Activated naive CD8-positive, alpha-beta T cell treated with anti-CD3 and anti-CD28 coated beads, Interleukin-2, amount 50 U/mL, for 16 hours (primary cell): ENCODE data around the gene GTF2IRD1.
"Not testable (repeated sequence)": the region's sequence is repeated elsewhere in the genome, so short reads cannot be mapped to it uniquely, and the experiment has no call there.

ENCODE experiments used
- DNase-seq: peaks from one replicate; pipeline ENCODE4 v3.0.0-alpha.2; 2020; ENCODE audit warnings: low read depth, low spot score

Gene GTF2IRD1

GRCh38 chr7:74493295-74493694 lies 39.6 kb downstream of the GTF2IRD1 start:
- no peak for DNase-seq

- DNase-seq: no peak
Measured at GRCh38 chr7:74494076-74494548, 40.4 kb downstream of the GTF2IRD1 start.

GRCh38 chr7:74495112-74496086 lies 41.7 kb downstream of the GTF2IRD1 start:
- no peak for DNase-seq

- no peak for DNase-seq
Measured at GRCh38 chr7:74496272-74496671, 42.6 kb downstream of the GTF2IRD1 start.

- not testable (repeated sequence) for DNase-seq
Measured at GRCh38 chr7:74496773-74497172, 43.1 kb downstream of the GTF2IRD1 start.

GRCh38 chr7:74498354-74498753 lies 44.6 kb downstream of the GTF2IRD1 start:
- DNase-seq: no peak

GRCh38 chr7:74498996-74499834 lies 45.5 kb downstream of the GTF2IRD1 start:
- no peak for DNase-seq

- no peak for DNase-seq
Measured at GRCh38 chr7:74499835-74500388, 46.2 kb downstream of the GTF2IRD1 start.

GRCh38 chr7:74501298-74501697 lies 47.6 kb downstream of the GTF2IRD1 start:
- no peak for DNase-seq

- no peak for DNase-seq
Measured at GRCh38 chr7:74502216-74502891, 48.6 kb downstream of the GTF2IRD1 start.

- no peak for DNase-seq
Measured at GRCh38 chr7:74503061-74503460, 49.4 kb downstream of the GTF2IRD1 start.

GRCh38 chr7:74503943-74504342 lies 50.2 kb downstream of the GTF2IRD1 start:
- DNase-seq: no peak

- DNase-seq: no peak
Measured at GRCh38 chr7:74505471-74506324, 52.0 kb downstream of the GTF2IRD1 start.

- no peak for DNase-seq
Measured at GRCh38 chr7:74506325-74506724, 52.6 kb downstream of the GTF2IRD1 start.

- DNase-seq: no peak
Measured at GRCh38 chr7:74507538-74508319, 54.0 kb downstream of the GTF2IRD1 start.

- not testable (repeated sequence) for DNase-seq
Measured at GRCh38 chr7:74509453-74509852, 55.7 kb downstream of the GTF2IRD1 start.

- no peak for DNase-seq
Measured at GRCh38 chr7:74511345-74511744, 57.6 kb downstream of the GTF2IRD1 start.

- no peak for DNase-seq
Measured at GRCh38 chr7:74512762-74513161, 59.1 kb downstream of the GTF2IRD1 start.

GRCh38 chr7:74514131-74514591 lies 60.5 kb downstream of the GTF2IRD1 start:
- DNase-seq: no peak
